Gastrocnemius medialis (tissue), 4 donors: ENCODE results near the gene DAB2IP. TPM values are rescaled to one million over a fixed set of nuclear protein-coding genes. Genes with fewer than 3 reads are reported as not detected.

Experiments
- ATAC-seq, 2 donors: fragments of 150-250 bp; one replicate each; pipeline ENCODE4 v1.9.1; 2016
- DNase-seq, 2 donors: peaks; one replicate each; pipeline ENCODE4 v3.0.0-alpha.2; 2019
- H3K27ac ChIP-seq, 4 donors: fragments of 200-600 bp; sonication (generic); 1 replicate in 1 of 4; 2 replicates in 3 of 4; pipeline ENCODE4 v1.5.1; 2016 to 2018; ENCODE audit warnings: mild to moderate bottlenecking in 2 of 4, moderate library complexity in 1 of 4
- H3K27me3 ChIP-seq, 3 donors: fragments of 200-600 bp; sonication (generic) in 2 of 3; 1 replicate in 1 of 3; 2 replicates in 2 of 3; pipeline versions ENCODE4 v1.5.1 to v1.6.0; 2016 to 2019; ENCODE audit warnings: mild to moderate bottlenecking in 1 of 3, moderate library complexity in 1 of 3
- H3K36me3 ChIP-seq, 2 donors: fragments of 200-600 bp; sonication (generic) in 1 of 2; one replicate each; pipeline ENCODE4 v1.5.1; 2017 to 2018
- H3K4me1 ChIP-seq, 2 donors: fragments of 200-600 bp; sonication (generic) in 1 of 2; one replicate each; pipeline ENCODE4 v1.5.1; 2016 to 2017; ENCODE audit warnings: mild to moderate bottlenecking in 2 of 2
- H3K4me3 ChIP-seq, 4 donors: fragments of 200-600 bp; sonication (generic) in 3 of 4; 1 replicate in 1 of 4; 2 replicates in 3 of 4; pipeline ENCODE4 v1.5.1; 2016 to 2019; ENCODE audit warnings: mild to moderate bottlenecking in 2 of 4
- H3K9me3 ChIP-seq, 3 donors: fragments of 200-600 bp; sonication (generic) in 2 of 3; 1 replicate in 1 of 3; 2 replicates in 2 of 3; pipeline ENCODE4 v1.5.1; 2016 to 2019
- CTCF ChIP-seq, 5 experiments: fragments of 450-650 bp in 3 of 5; fragments of 200-600 bp in 2 of 5; sonication (generic) in 2 of 5; IDR thresholded peaks in 4 of 5; conservative IDR thresholded peaks in 1 of 5; 1 replicate in 4 of 5; 2 replicates in 1 of 5; pipeline ENCODE4 v1.5.1; 2016 to 2019; ENCODE audit warnings: antibody characterized with exemption in 5 of 5, mild to moderate bottlenecking in 3 of 5, moderate library complexity in 3 of 5
- POLR2A ChIP-seq, 2 donors: fragments of 450-650 bp; IDR thresholded peaks; one replicate each; pipeline ENCODE4 v1.6.1; 2017; ENCODE audit warnings: antibody characterized with exemption in 2 of 2, mild to moderate bottlenecking in 2 of 2, moderate library complexity in 2 of 2
- in situ Hi-C, 4 donors: fragments of 200-750 bp; cut with MboI; loops; one replicate each; pipeline versions ENCODE4 v1.15.0 to v1.8.0; 2017; ENCODE audit warnings: low sequenced_read_pairs in 4 of 4
- intact Hi-C: fragments of 100-400 bp; cut with DNase I; formaldehyde crosslinking; loops from one replicate; pipeline ENCODE4 v1.15.1; 2023; ENCODE audit warnings: low total_unique reads
- total RNA-seq, 4 donors: library from RNA; depleted of rRNA; stranded (reverse); fragments of >200 nt; gene quantifications; one replicate each; pipeline versions ENCODE4 v1.1.0 to v1.2.3, GENCODE V29; 2016

DAB2IP gene
- total RNA-seq, 4 donors from 2014 or later = 22.7 to 68.2 (median 37.4) TPM

GRCh38 chr9:121631978-121632418 lies 19.4 kb upstream of the DAB2IP start:
- DNase-seq (no peak), ATAC-seq (peak in 1 of 2 donors; percentile 53)
- Histone ChIP-seq H3K4me3 (no peak overlapping the region), H3K4me1 (peaks cover 36 to 59% of the 10 kb centered on the region in 2 donors), H3K36me3 (no peaks in the 10 kb centered on the region), H3K9me3 (no peaks in the 10 kb centered on the region), H3K27me3 (no peaks in the 10 kb centered on the region), H3K27ac (peak overlapping the region in 3 of 4 donors; percentile 7 to 38 (median 21))
- TF ChIP-seq POLR2A (IDR thresholded peaks at IDR 0.05) (no peak), CTCF (IDR thresholded peaks at IDR 0.05 in 4 of 5, conservative IDR thresholded peaks at IDR 0.05 in 1 of 5) (no peak)
- intact Hi-C loops = no loop called here
- in situ Hi-C loops = no loop called here

GRCh38 chr9:121633119-121633714 lies 18.2 kb upstream of the DAB2IP start:
- in situ Hi-C loops (no loop called here), intact Hi-C loops (no loop called here)
- H3K27me3 ChIP-seq = no peaks in the 10 kb centered on the region
- TF ChIP-seq CTCF (IDR thresholded peaks at IDR 0.05 in 4 of 5, conservative IDR thresholded peaks at IDR 0.05 in 1 of 5) (no peak), POLR2A (IDR thresholded peaks at IDR 0.05) (no peak)
- no peak for ATAC-seq
- H3K4me1 ChIP-seq = peaks cover 46 to 66% of the 10 kb centered on the region in 2 donors
- H3K9me3 ChIP-seq = no peaks in the 10 kb centered on the region
- H3K36me3 ChIP-seq = no peaks in the 10 kb centered on the region
- no peak for DNase-seq
- no peak overlapping the region for H3K27ac ChIP-seq
- H3K4me3 ChIP-seq = no peak overlapping the region

- Histone ChIP-seq H3K36me3 (no peaks in the 10 kb centered on the region), H3K4me3 (no peak overlapping the region), H3K27ac (no peak overlapping the region), H3K4me1 (peaks cover 52 to 70% of the 10 kb centered on the region in 2 donors), H3K9me3 (no peaks in the 10 kb centered on the region), H3K27me3 (no peaks in the 10 kb centered on the region)
- DNase-seq (no peak), ATAC-seq (no peak)
- in situ Hi-C loops = no loop called here
- intact Hi-C loops = loop anchor here (2.0 kb wide), 1 partner anchor 89 kb away; no protein-coding TSS in a partner anchor
- no peak for TF ChIP-seq POLR2A (IDR thresholded peaks at IDR 0.05)
- no peak for TF ChIP-seq CTCF (IDR thresholded peaks at IDR 0.05 in 4 of 5, conservative IDR thresholded peaks at IDR 0.05 in 1 of 5)
Observed at GRCh38 chr9:121633736-121634135, 17.7 kb upstream of the DAB2IP start.

GRCh38 chr9:121634329-121635261 lies 16.8 kb upstream of the DAB2IP start:
- Histone ChIP-seq H3K4me1 (peaks cover 60 to 79% of the 10 kb centered on the region in 2 donors), H3K36me3 (no peaks in the 10 kb centered on the region), H3K27me3 (no peaks in the 10 kb centered on the region), H3K27ac (peak overlapping the region in 3 of 4 donors; percentile 22 to 37 (median 33)), H3K9me3 (no peaks in the 10 kb centered on the region), H3K4me3 (no peak overlapping the region)
- no peak for DNase-seq
- TF ChIP-seq CTCF (IDR thresholded peaks at IDR 0.05 in 4 of 5, conservative IDR thresholded peaks at IDR 0.05 in 1 of 5) = peak; percentile 11 to 60 (median 45)
- TF ChIP-seq POLR2A (IDR thresholded peaks at IDR 0.05) = no peak
- in situ Hi-C loops (no loop called here), intact Hi-C loops (loop anchor here (2.0 kb wide), 1 partner anchor 90 kb away; no protein-coding TSS in a partner anchor)
- ATAC-seq = peak; percentile 22 to 27
